Medulla oblongata (tissue), 1 donor: ENCODE results near the gene SPATA7.

Experiments
- DNase-seq: peaks from one replicate; pipeline ENCODE4 v3.0.0-alpha.2; 2015; ENCODE audit errors: extremely low spot score

Gene SPATA7

GRCh38 chr14:88417594-88417993 is 32.1 kb downstream of the SPATA7 start:
- DNase-seq, result no peak

DNA sequence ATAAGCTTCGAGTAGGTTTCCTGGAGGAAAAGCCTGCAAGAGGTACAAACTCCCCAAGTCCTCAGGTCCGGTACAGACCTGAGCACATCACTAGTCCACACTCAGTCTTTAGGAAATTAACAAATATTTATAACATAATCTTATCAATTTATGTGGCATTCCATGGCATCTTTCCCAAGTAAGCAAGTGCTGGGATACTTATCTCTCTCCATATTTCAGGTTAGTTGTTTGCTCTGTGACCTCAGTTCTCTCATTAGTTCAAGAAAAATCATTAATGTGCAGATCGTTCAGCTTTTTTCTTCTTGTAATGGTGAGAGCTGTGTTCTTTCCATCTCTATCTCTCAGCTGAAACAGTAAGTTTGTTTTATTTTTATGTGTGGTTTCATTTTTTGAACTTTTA is 34.7 kb downstream of the SPATA7 start:
- no peak for DNase-seq

DNA sequence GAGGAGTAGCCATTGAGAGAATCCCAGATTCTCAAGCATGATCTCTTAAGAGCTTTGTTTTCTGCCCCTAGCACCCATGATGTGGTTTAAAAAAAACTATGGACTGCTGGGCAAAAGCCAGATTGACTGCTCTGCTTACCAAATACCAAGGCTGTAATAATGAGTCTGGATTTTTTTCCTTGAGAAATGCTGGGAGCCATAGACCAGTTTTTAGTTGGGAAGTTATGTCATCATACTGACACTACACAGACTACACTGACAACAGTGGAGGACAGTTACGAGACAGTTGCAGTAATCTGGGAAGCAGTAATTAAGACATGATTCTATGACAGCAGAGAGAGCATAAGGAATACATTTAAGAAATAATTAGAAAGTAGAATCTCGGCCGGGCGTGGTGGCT is 35.8 kb downstream of the SPATA7 start:
- no peak for DNase-seq

GRCh38 chr14:88422047-88422446 is 36.6 kb downstream of the SPATA7 start:
- no peak for DNase-seq

DNA sequence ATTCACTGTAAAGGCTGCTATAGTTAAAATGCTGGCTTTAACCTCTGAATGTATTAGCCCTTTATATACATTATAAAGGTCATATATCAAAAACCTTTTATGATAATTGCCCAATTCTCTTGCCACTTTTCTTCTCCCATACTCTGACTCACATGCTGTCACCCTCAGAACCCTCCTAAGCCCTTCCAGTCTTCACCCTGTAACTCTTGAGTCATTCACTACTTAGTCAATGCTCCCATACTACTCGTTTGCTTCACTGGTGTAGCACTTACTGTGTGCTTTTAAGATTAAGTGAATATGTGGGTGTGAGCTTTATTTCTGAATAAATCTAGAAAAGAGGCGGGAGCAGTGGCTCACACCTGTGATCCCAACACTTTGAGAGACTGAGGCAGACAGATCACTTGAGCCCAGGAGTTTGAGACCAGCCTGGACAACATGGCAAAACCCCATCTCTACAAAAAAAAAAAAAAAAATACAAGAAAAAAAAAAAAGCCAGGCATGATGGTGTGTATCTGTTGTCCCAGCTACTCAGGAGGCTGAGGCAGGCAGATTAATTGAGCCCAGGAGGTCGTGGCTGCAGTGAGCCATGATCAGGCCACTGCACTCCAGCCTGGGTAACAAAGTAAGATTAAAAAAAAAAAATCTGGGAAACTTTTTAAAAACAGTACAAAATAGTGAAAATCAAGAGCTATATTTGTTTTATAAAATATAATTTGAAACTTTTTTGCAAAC is 37.6 kb downstream of the SPATA7 start:
- DNase-seq, result no peak

- no peak for DNase-seq
Observed at GRCh38 chr14:88424573-88424972, 39.1 kb downstream of the SPATA7 start.

- DNase-seq, result no peak
Observed at GRCh38 chr14:88426271-88426670, 40.8 kb downstream of the SPATA7 start.

DNA sequence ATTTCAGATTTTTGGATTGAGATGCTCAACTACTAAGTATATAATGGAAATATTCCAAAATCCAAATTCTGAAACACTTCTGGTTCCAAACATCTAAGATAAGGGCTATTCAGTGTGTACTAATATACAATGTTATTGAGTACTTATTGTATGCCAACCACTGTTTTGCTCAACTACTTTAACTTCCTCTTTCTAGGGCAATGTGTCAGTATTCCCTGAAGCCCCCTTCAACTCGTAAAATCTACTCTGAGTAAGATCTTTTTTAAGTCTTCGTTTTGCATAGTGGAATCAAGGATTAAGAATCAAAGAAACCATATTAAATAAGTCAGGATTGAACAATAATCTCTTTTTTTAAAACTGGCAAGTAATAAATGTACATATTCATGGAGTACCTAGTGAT is 45.5 kb downstream of the SPATA7 start:
- no peak for DNase-seq

DNA sequence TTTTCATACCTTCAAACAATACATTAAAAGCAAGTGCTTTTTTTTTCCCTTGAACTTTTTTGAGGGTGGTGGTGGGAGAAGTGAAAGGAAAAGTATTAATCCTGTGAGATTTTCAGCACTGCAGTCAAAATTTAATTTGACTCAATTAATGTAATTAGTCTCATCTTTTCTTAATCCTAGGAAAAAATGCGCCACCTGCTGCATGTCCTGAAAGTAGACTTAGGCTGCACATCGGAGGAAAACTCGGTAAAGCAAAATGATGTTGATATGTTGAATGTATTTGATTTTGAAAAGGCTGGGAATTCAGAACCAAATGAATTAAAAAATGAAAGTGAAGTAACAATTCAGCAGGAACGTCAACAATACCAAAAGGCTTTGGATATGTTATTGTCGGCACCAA is 52.2 kb downstream of the SPATA7 start:
- DNase-seq, result no peak

DNA sequence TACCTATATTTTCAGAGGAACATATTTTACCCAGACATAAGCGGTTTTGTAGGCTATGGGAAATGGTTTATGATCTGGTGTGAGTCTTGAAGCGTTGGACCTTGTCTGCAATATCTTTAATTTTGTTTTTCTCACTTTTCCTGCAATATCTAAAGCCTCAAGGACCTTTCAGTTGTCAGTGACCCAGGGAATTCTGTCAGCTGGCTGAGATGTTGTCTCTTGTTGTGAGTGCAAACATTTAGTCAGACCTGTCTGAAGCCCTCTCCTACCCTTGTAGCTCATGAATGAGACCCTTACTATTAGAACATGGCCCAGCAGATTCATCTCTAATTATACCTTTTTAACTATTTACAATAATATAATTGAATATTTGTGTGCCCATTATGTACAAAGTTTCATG is 53.6 kb downstream of the SPATA7 start:
- no peak for DNase-seq

GRCh38 chr14:88452231-88452630 is 66.8 kb downstream of the SPATA7 start:
- no peak for DNase-seq

DNA sequence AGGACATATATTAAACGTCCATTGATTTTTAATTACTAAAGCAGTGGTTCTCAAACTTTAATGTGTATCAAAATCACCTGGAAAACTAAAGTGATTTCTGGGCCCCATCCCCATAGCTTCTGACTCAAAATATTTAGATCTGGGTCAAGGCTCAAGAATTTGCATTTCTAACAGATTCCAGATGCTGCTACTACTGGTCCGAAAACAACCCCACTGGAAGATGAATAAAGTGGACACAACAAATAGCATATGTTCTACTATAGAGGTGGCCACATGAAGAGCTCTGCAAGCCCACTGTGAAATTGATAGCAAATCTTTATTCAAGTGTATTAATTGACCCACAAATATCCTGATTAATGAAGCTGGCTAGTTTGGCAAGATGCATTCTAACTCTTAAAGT is 69.4 kb downstream of the SPATA7 start:
- no peak for DNase-seq

- DNase-seq, result no peak
Observed at GRCh38 chr14:88463318-88463717, 77.9 kb downstream of the SPATA7 start.

GRCh38 chr14:88468406-88468805 is 82.9 kb downstream of the SPATA7 start:
- no peak for DNase-seq

- no peak for DNase-seq
Observed at GRCh38 chr14:88470542-88471440, 85.3 kb downstream of the SPATA7 start.

- no peak for DNase-seq
Observed at GRCh38 chr14:88473791-88474190, 88.3 kb downstream of the SPATA7 start.

- no peak for DNase-seq
Observed at GRCh38 chr14:88476214-88476774, 90.8 kb downstream of the SPATA7 start.

DNA sequence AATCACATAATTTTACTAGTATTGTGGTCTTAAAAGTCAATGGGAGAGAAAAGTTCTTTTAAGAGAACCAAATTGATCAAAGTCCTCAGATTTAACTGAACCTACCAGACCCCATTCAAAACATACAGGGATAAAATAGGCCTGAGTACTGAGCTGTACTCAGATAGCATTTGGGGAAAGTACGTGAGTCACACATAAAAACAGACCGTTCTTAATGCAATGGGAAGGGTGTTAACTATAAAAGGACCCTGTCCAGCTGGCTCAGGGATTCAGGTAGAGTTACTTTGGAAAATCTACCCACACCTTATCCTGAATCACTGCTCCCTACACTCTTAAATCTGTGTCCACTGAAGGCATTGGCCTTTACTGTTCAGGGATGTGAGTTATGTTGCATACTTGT is 91.4 kb downstream of the SPATA7 start:
- DNase-seq, result no peak

DNA sequence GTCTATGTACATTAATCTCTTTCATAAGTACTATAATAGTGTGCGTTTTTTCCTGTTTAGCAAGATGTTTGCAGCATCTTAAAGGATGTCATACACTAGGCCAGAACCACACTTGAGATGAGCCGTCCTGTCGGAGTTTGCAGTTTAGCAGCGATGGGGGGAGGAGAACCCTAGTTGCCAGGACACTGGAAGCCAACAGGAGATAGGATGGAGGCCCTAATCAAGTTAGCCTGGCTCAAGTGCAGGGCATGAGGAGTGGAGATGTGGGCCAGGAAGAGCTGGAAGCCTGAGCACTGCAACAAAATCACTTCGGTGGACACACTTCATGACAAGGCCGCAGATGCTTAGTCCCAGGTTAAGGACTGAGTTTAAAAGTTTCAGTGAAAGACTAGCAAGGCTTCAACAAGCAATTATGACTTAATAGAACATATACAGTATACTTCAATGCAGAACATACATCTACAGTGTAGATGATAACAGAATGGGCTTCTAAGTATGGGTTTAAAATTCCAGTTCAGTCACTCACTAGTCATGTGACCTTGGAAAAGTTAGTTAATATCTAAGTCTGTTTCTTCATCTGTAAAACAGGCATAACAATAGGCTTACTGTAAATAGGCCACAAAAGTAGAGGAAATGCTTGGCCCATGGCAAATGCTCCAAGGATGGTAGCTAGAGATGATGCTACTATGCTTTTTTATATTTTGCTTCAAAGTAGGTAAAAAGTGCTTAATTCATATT is 92.2 kb downstream of the SPATA7 start:
- DNase-seq, result no peak

DNA sequence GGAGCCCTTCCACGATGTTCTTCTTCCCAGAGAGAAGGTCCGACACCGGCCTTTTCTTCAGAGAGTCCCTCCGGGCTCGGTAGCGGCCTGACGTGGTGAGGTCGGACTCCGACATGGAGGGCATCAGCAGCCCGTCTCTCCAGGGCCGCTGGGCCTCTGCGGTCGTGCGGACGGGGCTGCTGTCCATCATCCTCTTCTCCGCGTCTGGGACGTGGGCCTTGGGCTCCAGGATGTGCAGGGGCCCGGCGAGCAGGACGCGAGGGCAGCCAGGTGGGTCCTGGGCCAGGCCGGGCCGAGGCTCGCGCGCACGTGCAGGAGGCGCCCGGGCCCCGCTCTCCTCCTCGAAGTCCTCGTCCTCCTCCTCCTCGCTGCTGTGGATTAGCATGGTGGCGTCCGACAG is 93.5 kb downstream of the SPATA7 start:
- no peak for DNase-seq

DNA sequence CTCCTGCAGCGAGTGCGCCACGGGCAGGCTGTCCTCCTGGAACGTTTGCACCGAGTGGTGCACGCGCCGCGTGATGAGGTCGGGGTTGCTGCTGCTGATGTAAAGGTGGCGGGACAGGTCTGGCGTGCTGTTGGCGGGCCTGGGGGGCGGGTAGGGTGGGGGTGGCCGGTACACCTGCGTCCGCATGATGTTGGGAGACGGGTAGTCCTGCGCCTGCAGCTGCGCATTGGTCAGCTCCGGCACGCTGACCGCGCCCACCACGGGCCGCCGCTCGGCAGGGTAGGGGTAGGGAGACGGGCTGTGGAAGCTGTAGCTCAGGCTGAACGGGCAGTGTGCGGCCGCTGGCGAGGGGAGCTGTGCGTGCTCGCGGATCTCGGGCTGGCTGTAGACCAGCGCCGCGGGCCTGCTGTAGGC is 94.1 kb downstream of the SPATA7 start:
- DNase-seq, result no peak

- DNase-seq, result no peak
Observed at GRCh38 chr14:88481059-88481458, 95.6 kb downstream of the SPATA7 start.
